Measurements from ENCODE around the gene CANX. TPM values are rescaled to one million over a fixed set of nuclear protein-coding genes. Genes with fewer than 3 reads are reported as not detected.

Gene CANX
- total and polyA plus RNA-seq, 9 of the 15 experiments (the other 6 are each of a cell fraction or from before 2014, with no cell fraction given): 155 to 893 (median 589) TPM

- TF ChIP-seq FOXM1 (IDR thresholded peaks at IDR 0.05; ENCODE audit: low read depth) (no peak), FOXM1 (CRISPR knock-in tag; IDR thresholded peaks at IDR 0.05; ENCODE audit: low read depth) (peak; percentile 46), NFE2 (IDR thresholded peaks at IDR 0.05; ENCODE audit: low read depth) (0 out of 2 replicates have a peak, but pooled peaks have one; percentile 15), HLTF (IDR thresholded peaks at IDR 0.05) (0 out of 2 replicates have a peak, but pooled peaks have one; percentile 21), HDAC2 (IDR thresholded peaks at IDR 0.05) (peak; percentile 41; the same call in 1 of the 2 replicates), ZHX1 (conservative IDR thresholded peaks at IDR 0.05; ENCODE audit: low read length) (no peak), SMARCA4 (IDR thresholded peaks at IDR 0.05) (peak; percentile 29; the same call in 1 of the 2 replicates), BRD4 (IDR thresholded peaks at IDR 0.05) (0 out of 2 replicates have a peak, but pooled peaks have one; percentile 50), MNT (conservative IDR thresholded peaks at IDR 0.05) (peak; percentile 74 to 81), ZFPM2 (CRISPR knock-in tag; IDR thresholded peaks at IDR 0.05) (0 out of 2 replicates have a peak, but pooled peaks have one; percentile 60), KDM5B (IDR thresholded peaks at IDR 0.05; ENCODE audit: insufficient replicate concordance, low read depth, low read length) (peak; percentile 88), XRCC5 (IDR thresholded peaks at IDR 0.05; ENCODE audit: low read depth, low read length) (no peak), TCF7 (IDR thresholded peaks at IDR 0.05; ENCODE audit: borderline replicate concordance) (peak; percentile 43; the same call in 1 of the 2 replicates), RHOXF2B (CRISPR knock-in tag; conservative IDR thresholded peaks at IDR 0.05) (peak; percentile 59; the same call in 1 of the 2 replicates), KLF6 (CRISPR knock-in tag; IDR thresholded peaks at IDR 0.05; ENCODE audit: borderline replicate concordance) (0 out of 2 replicates have a peak, but pooled peaks have one; percentile 69), ZNF79 (CRISPR knock-in tag; IDR thresholded peaks at IDR 0.05; ENCODE audit: low read depth) (no peak), ZNF766 (CRISPR knock-in tag; conservative IDR thresholded peaks at IDR 0.05) (no peak), ELF1 (tag; IDR thresholded peaks at IDR 0.05) (no peak), RAD21 (CRISPR knock-in tag; conservative IDR thresholded peaks at IDR 0.05 in 1 of 2, IDR thresholded peaks at IDR 0.05 in 1 of 2) (peak in 1 of 2 experiments; percentile 38; a peak in 2 of 4 replicates), ESRRA (IDR thresholded peaks at IDR 0.05; ENCODE audit: borderline replicate concordance, low read depth) (0 out of 2 replicates have a peak, but pooled peaks have one; percentile 42), ZNF764 (CRISPR knock-in tag; IDR thresholded peaks at IDR 0.05; ENCODE audit: low read depth) (0 out of 2 replicates have a peak, but pooled peaks have one; percentile 54), ZNF57 (CRISPR knock-in tag; IDR thresholded peaks at IDR 0.05) (no peak), TBP (optimal IDR thresholded peaks at IDR 0.05; ENCODE audit: low read depth, low read length) (peak; percentile 80), TEAD4 (IDR thresholded peaks at IDR 0.05; ENCODE audit: low read length) (no peak), TEAD4 (CRISPR knock-in tag; IDR thresholded peaks at IDR 0.05; ENCODE audit: borderline replicate concordance) (no peak)
Observed at GRCh38 chr5:179678223-179679013, 20.3 kb upstream of the CANX start (continued).
